Tibial nerve (tissue), 3 donors: ENCODE results near the gene PARP16.

Source experiments
- CTCF ChIP-seq, 5 experiments: fragments of 200-600 bp in 3 of 5; fragments of 450-650 bp in 2 of 5; sonication (generic) in 3 of 5; IDR thresholded peaks; one replicate each; pipeline ENCODE4 v1.5.1; 2016 to 2019; ENCODE audit warnings: antibody characterized with exemption in 5 of 5, mild to moderate bottlenecking in 3 of 5, moderate library complexity in 2 of 5
- POLR2A ChIP-seq, 2 donors: fragments of 450-650 bp; IDR thresholded peaks; one replicate each; pipeline ENCODE4 v1.6.1; 2017; ENCODE audit warnings: antibody characterized with exemption in 2 of 2, mild to moderate bottlenecking in 2 of 2, moderate library complexity in 2 of 2

GRCh38 chr15:65330934-65331645 is 44.4 kb upstream of the PARP16 start:
- no peak for TF ChIP-seq POLR2A (IDR thresholded peaks at IDR 0.05)
- TF ChIP-seq CTCF (IDR thresholded peaks at IDR 0.05), result no peak
